ENCODE measurements around the gene SND1.

Gene SND1

GRCh38 chr7:128037081-128037480, 385.1 kb downstream of the SND1 start:
- no peak for DNase-seq (ENCODE audit: extremely low read depth, low read depth)
- TF ChIP-seq CTCF (IDR thresholded peaks at IDR 0.05; ENCODE audit: low read depth, low read length, missing control alignments): no peak
- no peak overlapping the region for H3K4me3 ChIP-seq (replicated peaks; ENCODE audit: low read depth, low read length)

GRCh38 chr7:128037880-128038619, 386.1 kb downstream of the SND1 start:
- no peak for DNase-seq (ENCODE audit: extremely low read depth, low read depth)
- no peak for TF ChIP-seq CTCF (IDR thresholded peaks at IDR 0.05; ENCODE audit: low read depth, low read length, missing control alignments)
- H3K4me3 ChIP-seq (replicated peaks; ENCODE audit: low read depth, low read length): no peak overlapping the region

DNA sequence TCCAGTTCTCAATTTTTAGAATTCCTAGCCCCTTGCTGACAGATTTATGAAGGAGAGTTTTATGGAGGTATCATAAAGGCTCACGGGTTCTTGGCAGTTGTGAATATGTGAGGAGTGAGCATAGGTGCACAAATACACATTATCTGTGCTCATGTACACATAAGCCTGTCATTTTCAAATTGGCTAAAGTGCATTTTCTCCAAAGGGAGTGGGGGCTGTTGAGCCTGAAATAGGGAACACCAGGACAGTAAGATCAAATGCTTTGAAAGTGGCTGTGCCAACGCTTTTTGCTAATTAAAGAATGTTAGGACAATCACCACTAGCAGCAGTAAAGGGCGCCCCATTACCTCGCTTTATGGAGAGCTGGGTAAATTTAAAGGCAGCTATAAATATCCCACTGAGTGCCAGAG, 387.6 kb downstream of the SND1 start:
- no peak for DNase-seq (ENCODE audit: extremely low read depth, low read depth)
- TF ChIP-seq CTCF (IDR thresholded peaks at IDR 0.05; ENCODE audit: low read depth, low read length, missing control alignments): no peak
- no peak overlapping the region for H3K4me3 ChIP-seq (replicated peaks; ENCODE audit: low read depth, low read length)

DNA sequence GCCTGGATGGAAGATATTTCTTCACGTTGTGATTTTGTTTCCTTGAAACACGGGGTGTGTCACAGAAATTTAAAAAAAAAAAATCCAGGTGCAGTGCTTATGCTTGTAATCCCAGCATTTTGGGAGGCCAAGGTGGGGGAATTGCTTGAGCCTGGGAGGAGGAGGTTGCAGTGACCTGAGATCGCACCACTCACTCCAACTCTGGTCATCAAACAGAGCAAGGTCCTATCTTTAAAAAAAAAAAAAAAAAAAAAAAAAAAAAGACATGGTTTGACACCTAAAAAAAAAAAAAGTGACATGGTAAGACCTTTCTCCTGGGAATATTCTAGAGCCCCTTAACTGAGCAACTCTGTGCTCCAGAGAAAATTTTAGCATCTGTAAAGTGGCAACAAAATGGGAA, 388.2 kb downstream of the SND1 start:
- no peak for TF ChIP-seq CTCF (IDR thresholded peaks at IDR 0.05; ENCODE audit: low read depth, low read length, missing control alignments)
- DNase-seq (ENCODE audit: extremely low read depth, low read depth): no peak
- H3K4me3 ChIP-seq (replicated peaks; ENCODE audit: low read depth, low read length): no peak overlapping the region

DNA sequence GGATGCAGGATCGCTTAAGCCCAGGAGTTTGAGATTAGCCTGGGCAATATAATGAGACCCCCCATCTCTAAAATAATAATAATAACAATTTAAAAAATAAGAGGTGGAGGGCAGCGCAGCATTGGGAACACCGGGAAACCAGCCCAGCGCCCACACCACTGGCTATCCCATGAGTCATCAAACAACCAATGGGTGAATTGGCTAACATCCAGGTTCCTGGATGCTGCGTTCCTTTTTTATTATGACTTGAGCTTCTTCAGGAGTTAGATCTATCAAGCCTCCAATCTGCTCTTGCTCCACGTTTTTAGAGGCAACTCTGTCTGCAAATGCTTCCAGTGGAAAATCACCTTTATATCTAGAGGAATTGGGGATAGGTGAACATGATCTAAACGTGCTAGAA, 389.2 kb downstream of the SND1 start:
- H3K4me3 ChIP-seq (replicated peaks; ENCODE audit: low read depth, low read length): no peak overlapping the region
- no peak for TF ChIP-seq CTCF (IDR thresholded peaks at IDR 0.05; ENCODE audit: low read depth, low read length, missing control alignments)
- peak; percentile 54 for DNase-seq (ENCODE audit: extremely low read depth, low read depth)

DNA sequence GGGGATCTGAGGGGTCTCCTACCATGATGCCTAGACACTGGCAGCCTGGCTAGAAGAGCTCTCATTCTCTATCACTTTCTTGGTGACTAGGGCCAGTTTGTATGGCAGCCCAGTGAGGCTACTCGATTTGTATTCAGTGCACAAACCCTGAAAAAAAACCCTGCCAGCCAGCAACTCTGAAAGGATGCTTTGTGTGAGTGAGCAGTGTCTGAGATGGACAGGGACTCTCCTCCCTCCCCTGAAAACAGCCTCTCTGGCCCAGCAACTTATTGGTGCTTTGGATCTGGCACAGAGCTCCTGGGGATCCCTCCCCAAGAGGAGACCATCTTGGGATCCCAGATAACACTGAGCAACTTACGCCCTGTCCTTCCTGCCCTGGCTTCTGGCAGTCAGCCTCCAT, 390.0 kb downstream of the SND1 start:
- DNase-seq (ENCODE audit: extremely low read depth, low read depth): no peak
- H3K4me3 ChIP-seq (replicated peaks; ENCODE audit: low read depth, low read length): no peak overlapping the region
- no peak for TF ChIP-seq CTCF (IDR thresholded peaks at IDR 0.05; ENCODE audit: low read depth, low read length, missing control alignments)

- no peak for TF ChIP-seq CTCF (IDR thresholded peaks at IDR 0.05; ENCODE audit: low read depth, low read length, missing control alignments)
- no peak overlapping the region for H3K4me3 ChIP-seq (replicated peaks; ENCODE audit: low read depth, low read length)
- no peak for DNase-seq (ENCODE audit: extremely low read depth, low read depth)
Measured at GRCh38 chr7:128044064-128044463, 392.1 kb downstream of the SND1 start.
